Measurements from ENCODE around the gene GRK5.
"Not testable (repeated sequence)": the region's sequence is repeated elsewhere in the genome, so short reads cannot be mapped to it uniquely, and the experiment has no call there.

Gene GRK5

GRCh38 chr10:119225083-119225658 is 17.8 kb downstream of the GRK5 start:
- DNase-seq: no peak

DNA sequence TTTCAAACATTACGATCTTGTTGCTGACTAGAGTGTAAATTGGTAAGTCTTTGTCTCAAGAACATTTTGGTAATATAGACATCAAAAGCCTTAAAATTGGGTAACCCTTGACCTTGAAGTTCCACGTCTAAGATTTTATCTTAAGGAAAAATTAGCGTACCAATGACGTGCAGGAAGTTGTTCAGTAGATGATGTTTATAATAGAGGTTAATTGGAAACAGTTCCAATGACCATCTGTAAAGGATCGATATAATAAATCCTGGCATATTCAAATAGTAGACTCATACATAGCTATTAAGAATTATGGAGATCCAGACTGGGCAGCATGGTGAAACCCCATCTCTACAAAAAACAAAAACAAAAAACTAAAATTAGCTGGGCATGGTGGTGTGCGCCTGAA is 20.5 kb downstream of the GRK5 start:
- DNase-seq: no peak

DNA sequence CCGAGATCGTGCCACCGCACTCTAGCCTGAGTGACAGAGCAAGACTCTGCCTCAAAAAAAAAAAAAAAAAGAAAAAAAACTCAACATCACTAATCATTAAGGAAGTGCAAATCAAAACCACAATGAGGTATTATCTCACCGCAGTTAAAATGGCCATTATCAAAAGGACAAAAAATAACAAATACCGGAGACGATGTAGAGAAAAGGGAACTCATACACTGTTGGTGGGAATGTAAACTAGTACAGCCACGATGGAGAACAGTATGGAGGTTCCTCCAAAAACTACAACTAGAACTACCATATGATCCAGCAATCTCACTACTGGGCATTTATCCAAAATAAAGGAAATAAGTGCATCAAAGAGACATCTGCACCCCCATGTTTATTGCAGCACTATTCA is 24.3 kb downstream of the GRK5 start:
- DNase-seq: no peak

DNA sequence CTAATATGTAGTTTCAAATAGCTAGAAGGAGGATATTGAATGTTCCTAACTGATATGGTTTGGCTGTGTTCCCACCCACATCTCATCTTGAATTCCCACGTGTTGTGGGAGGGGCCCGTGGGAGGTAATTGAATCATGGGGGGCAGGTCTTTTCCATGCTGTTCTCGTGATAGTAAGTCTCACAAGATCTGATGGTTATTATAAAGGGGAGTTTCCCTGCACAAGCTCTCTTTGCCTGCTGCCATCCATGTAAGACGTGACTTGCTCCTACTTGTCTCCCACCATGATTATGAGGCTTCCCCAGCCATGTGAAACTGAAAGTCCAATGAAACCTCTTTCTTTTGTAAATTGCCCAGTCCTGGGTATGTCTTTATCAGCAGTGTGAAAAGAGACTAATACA is 25.1 kb downstream of the GRK5 start:
- DNase-seq: not testable (repeated sequence)

GRCh38 chr10:119233123-119233820 is 25.9 kb downstream of the GRK5 start:
- DNase-seq: no peak

DNA sequence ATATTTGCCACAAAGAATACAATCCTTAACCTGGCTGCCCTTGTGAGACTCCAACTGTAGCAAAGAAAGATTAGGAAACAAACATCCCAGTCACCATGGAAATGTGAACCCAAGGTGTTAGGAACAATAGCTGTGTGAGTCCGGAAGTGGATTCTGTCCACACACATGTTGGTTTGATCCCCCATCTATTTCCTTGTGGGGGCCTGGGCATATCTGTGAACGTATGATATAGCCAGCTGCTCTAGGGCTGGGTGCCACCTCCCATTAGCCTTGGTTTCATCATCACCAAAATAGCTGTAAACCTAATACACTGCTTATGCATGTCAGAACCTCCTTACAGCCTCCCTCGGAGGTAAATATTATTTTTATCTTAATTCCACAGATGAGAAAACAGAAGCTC is 26.4 kb downstream of the GRK5 start:
- no peak for DNase-seq

GRCh38 chr10:119235356-119235755 is 28.0 kb downstream of the GRK5 start:
- no peak for DNase-seq

DNA sequence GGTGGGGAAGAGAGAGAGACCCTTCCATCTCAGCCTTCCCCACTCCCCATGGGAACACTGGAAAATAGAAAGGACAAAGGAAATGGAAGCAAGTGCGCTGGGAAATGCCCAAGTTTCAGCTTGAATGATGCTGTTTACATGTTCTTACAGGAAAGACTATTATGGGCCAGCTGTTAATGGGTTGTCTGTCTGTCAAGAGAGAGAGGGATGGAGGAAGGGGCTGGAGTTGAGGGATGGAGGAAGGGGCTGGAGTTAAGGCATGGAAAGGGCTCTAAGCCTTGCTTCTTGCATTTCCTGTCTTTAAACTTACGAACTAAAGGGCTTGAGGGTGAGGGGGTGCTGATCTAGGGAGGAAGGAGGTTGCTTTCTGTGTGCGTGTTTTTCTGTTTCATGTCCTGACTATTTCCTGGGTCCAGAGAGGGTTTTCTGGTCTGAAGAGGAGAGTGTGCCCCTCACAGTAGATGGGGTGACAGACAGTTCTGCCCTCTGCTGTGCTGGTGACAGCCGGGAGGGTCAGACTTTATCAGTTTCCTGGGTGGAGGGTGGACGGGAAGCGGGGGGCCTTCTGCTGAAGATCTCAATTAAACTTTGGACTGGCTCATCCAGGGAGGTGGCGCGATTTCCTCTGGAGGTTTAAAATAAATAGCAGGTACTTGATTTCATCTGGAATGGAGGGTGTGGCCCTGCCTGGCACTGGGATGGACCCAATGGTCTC is 30.5 kb downstream of the GRK5 start:
- no peak for DNase-seq

- DNase-seq: no peak
These were observed 31.2 kb downstream of the GRK5 start for GRCh38 chr10:119238577-119238976.

- not testable (repeated sequence) for DNase-seq
These were observed 31.6 kb downstream of the GRK5 start for GRCh38 chr10:119239015-119239414.

DNA sequence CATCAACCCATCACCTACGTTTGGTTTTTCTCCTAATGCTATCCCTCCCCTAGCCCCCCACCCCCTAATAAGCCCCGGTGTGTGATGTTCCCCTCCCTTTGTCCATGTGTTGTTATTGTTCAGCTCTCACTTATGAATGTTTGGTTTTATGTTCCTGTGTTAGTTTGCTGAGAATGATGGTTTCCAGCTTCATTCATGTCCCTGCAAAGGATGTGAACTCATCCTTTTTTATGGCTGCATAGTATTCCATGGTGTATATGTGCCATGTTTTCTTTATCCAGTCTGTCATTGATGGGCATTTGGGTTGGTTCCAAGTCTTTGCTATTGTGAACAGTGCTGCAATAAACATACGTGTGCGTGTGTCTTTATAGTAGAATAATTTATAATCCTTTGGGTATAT is 32.3 kb downstream of the GRK5 start:
- not testable (repeated sequence) for DNase-seq

DNA sequence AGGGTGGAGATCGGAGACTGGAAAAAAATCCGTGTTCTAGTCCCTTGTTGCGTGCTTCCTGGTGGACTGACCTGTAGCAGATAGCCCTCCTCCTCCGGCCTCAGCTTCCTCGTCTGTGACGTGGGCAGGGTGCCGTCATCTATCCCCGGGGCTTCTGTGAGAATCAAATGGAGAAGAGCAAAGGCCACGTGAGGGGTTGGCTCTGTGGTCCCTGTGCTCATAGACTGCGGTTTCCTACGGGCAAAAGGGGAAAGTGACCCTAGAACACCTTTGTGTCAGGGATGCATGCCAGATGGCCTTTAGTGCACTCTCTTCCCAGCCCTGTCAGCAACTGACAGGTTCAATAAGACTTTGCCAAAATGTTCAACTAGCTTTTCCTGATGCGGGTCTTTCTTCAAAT is 33.7 kb downstream of the GRK5 start:
- no peak for DNase-seq

- DNase-seq: no peak
These were observed 34.8 kb downstream of the GRK5 start for GRCh38 chr10:119242186-119242585.

GRCh38 chr10:119243488-119243887 is 36.1 kb downstream of the GRK5 start:
- DNase-seq: no peak

DNA sequence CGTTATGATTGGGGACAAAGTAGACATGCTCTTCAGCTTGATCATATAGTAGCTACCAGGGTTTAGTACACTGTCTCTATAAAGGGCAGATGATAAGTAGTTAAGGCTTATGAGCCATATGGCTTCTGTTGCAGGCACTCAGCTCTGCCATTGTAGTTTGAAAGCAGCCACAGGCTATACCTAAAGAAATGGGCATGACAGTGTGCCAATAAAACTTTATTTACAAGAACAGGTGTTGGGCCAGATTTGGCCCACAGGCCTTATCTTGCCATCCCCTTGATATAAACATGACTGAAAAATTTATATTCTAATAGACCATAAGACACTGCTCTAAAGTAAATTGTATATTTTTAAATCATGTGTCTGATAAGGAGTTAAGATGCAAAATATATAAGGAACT is 36.6 kb downstream of the GRK5 start:
- DNase-seq: no peak

GRCh38 chr10:119245272-119245671 is 37.9 kb downstream of the GRK5 start:
- DNase-seq: no peak

GRCh38 chr10:119246862-119247549 is 39.6 kb downstream of the GRK5 start:
- DNase-seq: no peak

DNA sequence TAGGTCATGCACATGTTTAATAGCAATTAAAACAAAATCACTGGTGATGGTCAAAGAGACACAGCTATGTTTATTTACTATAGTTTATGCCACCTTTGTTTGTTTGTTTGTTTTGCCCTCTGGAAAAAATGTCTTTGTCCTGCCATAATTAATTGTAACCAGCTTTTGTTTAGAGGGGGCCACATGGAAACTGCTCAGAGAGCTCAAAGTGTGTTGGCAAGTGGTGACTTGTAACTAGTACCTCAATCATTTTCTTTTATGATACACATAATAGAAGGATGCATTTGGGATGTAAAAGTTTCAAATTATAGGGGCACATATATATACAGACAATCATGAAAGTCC is 40.2 kb downstream of the GRK5 start:
- no peak for DNase-seq

GRCh38 chr10:119248184-119248583 is 40.8 kb downstream of the GRK5 start:
- DNase-seq: no peak

- no peak for DNase-seq
These were observed 41.3 kb downstream of the GRK5 start for GRCh38 chr10:119248681-119249080.

GRCh38 chr10:119250641-119251314 is 43.4 kb downstream of the GRK5 start:
- no peak for DNase-seq

DNA sequence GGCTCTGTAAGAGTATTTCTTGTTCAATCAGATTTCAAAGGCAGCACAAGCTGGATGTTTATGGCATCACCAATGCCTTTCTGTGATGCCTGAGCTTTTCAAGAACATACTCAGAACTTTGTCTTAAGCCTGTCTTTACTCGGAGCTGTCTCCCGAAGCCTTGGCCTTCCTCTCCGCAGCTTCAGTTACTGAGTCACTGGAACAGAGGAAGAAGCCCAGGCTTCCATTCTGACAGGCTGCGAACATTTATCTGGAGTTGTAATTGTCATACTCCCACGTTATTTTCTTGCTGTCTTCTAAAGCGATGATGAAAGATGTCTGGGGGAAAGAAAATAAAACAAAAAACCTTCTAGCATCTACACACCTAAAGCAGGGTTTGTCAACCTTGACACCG is 43.9 kb downstream of the GRK5 start:
- no peak for DNase-seq

DNA sequence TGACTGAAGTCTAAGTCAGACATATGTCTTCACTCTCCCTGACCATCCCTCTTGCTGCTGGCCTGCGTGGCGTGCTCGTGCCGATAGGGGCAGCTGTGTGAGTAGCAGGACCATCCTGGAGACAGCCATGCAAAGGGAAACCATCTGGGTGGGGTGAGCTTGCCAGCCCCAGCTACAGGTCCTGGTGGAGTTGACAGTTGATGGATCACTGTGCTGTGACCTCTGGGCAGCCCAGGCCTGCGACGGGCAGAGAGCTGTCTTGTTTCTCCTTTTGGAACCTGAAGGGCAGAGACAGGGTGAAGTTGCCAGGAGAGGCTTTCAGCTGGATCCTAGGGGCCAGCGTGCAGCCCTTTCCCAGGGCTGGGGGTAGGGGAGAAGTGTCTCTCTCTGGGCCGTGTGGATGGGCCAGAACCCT is 44.7 kb downstream of the GRK5 start:
- DNase-seq: no peak
